DMS53 (cell line): ENCODE results near the gene PTPRN2.
"Not testable (repeated sequence)": the region's sequence is repeated elsewhere in the genome, so short reads cannot be mapped to it uniquely, and the experiment has no call there.

Source experiments
- DNase-seq: peaks from one replicate; lab custom pipeline; 2025; lab: John Stamatoyannopoulos, UW

Gene PTPRN2

DNA sequence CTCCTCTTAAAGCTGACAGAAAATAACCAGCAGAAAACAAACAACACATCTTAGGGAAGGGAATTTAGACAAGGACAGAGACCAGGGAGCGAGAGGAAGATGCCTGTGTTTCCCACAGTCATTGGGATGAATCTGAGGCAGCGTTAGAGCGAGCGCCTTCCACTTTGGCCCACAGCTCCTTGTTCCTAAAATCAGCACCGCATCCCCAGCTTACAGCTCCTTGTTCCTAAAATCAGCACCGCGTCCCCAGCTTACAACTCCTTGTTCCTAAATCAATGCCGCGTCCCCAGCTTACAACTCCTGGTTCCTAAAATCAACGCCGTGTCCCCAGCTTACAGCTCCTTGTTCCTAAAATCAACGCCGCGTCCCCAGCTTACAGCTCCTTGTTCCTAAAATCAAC, 593.3 kb downstream of the PTPRN2 start:
- DNase-seq: no peak

DNA sequence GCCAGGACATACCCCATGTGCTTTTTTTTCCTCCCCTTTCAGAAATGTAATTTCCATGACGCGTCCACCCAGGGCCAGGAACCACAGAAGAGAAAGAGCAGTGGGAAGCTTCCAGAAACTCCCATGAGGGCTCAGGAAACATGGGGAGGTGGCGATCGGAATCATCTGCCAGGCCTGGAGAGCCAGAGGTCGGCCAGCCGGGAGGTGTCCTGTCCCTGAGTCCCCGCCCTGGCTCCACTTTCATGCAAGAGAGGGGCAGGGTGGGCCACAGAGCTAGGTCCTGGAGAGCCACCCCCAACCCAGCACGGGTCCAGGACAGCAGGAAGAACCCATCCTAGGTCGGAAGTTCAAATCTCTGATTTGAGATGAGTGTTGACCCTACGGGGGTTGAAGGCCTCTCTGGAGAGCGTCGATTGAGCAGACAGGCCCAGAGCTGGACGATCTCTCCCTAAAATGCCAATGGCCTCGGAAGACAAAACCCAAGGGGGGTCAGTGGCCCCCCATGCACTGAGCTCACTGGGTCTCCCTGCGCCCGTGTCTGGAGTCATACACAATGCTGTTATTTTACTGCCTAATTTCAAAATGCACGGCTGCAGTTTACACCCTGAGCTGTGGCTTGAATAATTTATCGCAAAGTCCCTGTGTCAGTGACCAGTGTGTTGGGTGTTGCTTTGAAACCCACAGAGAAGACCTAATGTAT, 594.1 kb downstream of the PTPRN2 start:
- no peak for DNase-seq

DNA sequence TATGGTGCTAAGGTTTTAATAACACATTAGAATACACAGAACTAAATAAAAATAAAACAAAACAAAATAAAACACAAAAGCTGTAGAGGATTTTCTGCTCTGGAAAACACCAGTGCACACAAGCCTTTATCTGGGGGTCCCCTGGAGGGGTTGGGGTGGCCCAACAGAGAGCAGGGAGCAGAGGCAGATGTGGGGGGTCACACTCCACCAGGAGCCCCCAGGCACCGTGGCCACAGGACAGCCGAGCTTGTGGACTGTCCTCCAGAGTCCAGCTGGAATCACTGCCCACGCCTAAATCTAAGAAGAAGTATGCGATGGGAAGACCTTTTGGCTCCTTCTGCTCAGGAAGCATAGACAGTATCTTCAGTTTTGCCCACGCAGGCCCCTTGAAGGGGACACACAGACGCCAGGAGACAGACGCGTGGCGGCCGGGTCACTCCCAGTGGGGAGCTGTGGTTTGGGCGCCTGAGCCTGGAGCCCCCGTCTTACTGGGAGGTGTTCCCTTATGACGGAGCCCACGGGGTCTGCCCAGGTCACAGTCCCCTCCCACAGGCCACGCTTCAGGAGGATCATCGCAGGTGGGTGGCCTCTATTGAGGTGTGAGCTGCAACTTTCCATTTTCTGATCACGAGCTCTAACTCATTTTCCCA, 595.0 kb downstream of the PTPRN2 start:
- no peak for DNase-seq

DNA sequence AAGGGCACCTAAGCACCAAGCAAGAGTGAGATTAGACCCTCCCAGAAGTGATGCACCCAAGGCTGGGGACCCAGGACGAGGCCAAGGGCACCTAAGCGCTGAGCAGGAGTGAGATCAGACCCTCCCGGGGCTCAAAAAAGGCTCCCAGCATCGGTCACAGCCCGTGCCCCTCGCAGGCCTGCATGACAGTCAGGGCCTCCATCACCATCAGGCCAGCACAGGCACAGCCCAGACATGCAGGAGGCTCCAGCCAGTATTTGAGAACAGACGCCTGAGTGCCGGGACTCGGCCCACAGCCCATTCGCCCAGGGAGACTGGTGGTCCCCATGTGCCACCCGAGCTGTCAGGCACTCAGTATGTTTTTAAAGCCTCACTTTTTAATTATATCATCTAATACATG, 595.9 kb downstream of the PTPRN2 start:
- DNase-seq: no peak

DNA sequence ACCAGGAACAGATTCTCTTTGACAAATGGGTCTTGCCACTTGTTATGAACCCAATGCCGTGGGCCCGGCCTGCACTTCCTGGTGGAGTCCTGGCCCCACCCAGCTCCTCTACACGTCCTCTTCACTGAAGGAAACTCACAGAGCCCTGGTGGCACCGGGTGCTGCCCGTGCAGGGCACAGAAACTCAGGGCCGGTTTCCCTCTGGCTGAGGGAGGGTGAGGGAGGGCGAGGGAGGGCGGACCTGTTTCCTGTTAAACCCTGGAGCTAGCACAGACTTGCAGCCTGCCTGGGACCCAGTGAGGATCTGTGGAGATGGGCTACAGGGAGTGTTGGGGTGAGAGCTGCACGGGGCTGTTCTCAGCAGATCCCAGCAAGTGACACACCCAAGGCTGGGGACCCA, 596.3 kb downstream of the PTPRN2 start:
- no peak for DNase-seq

DNA sequence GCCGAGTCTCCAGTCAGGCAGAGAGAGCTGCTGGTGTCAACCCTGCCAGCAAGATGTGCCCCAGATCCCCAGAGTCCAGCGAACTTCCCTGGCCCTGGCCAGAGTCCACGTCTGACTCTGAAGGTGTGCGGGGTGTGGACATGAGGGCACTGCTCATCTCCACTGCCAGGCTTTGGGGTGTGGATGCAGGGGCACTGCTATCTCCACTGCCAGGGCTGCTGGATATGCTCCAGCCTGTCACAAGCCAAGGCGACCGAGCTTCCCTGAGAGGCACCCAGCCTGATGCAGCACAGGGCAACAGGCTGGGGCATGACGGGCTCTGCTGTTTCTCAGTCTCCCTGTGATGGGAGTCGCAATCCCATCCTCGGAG, 596.8 kb downstream of the PTPRN2 start:
- no peak for DNase-seq

DNA sequence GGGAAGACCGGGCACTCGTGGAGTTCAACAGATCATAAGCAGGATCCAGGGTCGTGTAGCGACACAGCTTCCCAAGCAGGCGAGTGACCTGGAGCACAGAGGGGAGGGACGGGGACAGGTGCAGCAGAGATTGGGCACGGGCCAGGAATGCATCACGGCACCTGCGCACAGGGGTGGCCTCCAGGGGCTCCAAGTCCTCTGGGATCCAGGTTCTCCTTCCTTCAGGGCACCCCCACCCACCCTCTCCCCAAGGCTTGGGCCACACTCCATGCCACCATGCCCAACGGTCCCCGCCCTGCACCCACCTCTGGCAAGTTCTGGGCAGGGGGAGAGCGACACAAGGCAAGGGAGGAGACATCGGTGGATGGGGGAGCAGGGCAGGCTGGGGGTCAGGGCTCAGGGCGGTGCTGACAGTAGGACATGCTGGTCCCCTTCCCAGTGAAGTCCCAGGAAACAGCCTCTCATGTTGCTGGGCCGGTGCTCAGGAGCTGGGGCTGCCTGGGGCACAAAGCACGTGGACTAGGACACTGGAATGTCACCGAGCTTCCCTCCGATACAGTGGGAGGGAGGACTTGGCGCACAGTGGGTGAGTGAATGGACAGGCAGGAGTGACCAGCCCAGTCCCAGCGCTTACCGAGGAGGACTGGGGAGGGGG, 597.3 kb downstream of the PTPRN2 start:
- no peak for DNase-seq

DNA sequence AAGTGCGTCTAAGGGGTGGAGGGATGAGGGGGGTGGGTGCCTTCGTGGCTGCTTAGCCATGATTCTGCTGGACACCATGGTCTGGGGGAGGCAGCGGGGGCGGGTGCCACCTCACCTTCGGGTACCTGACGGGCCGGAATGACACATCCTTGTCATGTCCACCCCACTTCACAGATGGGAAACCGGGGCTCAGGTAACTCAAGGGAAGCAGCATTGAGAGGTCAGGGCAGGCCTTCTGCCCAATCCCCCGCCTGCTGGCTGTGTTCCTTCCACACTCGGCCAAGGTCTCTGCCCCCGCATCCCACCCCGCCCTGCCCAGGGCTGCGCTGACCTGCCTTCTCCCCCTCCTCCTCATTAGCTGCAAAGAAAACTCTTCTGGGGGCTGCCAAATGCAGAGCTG, 598.0 kb downstream of the PTPRN2 start:
- no peak for DNase-seq

DNA sequence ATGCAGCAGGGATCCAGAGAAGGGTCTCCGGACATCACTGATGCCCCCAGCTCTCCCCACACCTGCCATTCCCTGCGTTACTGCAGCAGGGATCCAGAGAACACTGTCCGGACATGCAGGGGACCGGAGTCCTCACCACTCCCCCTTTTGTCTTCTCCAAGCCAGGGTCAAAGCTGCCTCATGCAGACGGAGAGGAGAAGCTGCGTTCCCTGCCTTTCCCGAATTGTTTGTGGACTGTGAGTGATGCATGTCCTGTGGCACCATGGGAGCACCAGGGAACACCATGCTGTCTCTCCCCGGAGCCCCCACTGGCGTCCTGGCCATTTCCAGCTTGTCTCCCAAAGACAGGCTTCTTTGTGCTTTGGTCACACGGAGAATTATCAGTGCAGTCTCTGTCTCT, 599.7 kb downstream of the PTPRN2 start:
- DNase-seq: no peak

DNA sequence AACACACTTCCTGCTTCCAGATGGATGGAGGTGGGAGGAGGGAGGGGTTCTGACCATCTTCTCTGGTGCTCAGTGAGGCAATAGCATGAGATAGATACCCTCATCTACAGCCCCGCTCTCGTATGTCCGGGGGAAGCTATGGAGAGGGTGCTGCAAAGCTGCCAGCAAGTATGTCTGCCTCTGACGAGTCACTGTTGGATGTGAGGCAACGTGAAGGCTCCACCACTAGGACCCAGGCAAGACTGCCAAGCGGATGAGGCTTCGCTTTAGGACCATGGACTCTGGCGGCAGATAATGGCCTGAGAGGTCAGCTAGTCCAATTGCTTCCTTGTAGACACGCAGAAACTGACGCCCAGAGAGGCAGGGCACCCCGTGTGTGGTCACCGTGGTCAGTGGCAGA, 601.6 kb downstream of the PTPRN2 start:
- no peak for DNase-seq

DNA sequence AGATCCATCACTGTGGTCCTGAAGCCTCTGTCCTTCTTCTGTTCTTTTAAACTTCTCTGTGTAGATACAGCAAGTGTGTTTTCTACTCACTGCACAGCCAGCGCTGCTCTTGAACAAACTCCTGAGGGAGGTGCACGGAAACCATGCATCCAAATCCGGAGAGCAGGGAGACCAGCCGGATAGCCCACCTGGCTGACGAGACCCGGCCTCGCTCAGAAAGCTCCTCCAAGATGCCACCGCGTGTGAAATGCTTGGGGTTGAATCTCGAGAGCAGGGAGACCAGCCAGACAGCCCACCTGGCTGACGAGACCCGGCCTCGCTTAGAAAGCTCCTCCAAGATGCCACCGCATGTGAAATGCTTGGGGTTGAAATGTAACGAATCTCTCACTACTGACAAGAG, 602.0 kb downstream of the PTPRN2 start:
- no peak for DNase-seq

DNA sequence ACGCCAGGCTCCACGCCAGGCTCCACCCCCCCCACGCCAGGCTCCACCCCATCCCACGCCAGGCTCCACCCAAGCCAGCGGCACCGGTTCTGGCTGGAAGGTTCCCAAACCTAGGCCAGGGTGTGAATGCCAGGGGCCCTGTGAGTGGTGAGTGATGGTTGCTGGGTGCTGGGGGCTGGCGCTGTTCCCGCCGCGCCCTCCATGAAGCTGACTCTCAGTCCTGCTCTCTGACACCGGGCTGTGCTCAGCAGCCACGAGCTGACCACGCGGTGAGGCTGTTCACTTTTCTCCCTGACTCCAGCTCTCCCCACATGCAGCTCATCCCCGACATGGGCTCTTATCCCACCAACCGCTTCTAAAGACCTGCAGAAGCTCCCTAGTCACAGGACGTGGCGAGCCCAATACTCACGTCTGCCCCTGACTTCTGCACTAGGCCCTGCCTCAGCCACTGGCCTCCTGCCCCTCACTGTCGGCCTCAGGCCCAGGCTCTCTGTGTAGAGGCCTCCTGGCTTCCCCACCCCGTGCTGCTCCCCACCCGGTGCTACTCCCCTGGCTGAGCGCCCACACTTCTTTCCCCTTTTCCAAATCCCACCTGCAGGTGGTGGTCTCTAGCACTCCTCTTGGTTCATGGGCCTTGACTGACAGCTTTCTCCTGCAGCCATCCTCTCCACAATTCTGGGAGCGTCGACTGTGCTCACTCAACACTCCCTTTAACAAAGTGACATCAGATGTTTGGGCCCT, 603.0 kb downstream of the PTPRN2 start:
- DNase-seq: no peak

DNA sequence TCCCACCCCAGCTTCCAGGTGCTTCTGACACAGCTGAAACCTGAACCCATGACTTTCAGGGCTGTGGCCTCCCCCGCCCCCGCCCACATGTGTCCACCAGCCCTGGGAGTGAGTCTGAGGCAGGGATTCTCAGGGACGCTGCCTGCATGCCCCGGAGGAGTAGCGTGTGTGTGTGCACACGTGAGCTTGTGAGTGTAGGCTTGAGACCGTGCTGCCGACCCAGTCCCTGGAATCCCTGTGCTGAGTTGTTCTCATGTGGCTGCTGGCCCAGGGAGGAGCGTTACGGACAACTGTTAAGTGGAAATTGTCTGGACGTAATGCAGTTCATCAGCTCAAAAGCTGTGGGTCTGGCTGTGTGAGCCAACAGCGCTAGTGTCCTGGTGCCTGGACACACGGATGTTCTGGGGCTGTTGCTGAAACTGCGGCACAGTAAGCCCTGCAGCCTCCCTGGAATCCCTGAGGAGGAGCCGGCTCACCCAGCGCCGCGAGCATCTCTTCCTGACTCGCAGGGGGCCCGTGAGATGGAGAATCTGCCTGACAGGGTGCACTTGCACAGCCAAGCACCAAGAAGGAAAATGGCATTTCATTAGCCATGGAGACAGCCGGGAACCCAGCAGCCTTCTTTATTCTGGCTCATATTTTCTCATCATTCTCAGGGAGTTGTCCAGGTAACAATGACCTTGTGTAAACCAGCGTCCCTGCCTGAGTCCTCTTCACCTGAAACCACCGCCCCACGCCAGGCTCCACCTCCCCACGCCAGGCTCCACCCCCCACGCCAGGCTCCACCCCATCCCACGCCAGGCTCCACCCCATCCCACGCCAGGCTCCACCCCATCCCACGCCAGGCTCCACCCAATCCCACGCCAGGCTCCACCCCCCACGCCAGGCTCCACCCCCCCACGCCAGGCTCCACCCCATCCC, 603.9 kb downstream of the PTPRN2 start:
- DNase-seq: peak; percentile 40

DNA sequence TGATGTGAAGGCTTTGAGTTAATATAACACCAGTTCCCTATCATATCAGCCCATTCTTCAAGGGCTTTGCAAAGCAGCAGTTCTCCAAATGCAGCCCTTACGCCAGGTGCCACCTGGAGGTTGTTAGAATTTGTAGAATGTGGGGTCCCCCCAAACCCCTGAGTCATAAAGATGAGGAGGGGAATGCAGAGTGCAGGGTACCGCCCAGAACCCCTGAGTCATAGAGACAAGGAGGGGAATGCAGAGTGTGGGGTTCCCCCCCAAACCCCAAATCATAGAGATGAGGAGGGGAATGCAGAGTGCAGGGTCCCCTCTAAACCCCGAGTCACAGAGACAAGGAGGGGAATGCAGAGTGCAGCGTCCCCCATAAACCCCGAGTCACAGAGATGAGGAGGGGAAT, 605.8 kb downstream of the PTPRN2 start:
- no peak for DNase-seq

DNA sequence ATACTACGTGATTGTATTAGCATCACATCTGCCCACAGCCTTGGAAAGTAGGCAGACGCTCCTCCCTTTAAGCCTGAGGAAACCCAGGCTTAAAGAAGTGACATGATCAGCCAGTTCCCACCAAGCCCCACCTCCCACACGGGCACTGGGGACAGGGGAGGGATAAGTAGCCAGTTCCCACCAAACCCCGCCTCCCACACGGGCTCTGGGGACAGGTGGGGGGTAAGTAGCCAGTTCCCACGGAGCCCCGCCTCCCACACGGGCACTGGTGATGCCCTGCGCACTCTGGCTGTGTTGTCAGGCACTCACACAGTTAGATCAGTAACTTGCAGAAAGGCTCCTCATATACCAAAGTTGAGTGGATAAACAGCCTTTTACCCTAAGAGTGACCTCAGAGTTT, 606.8 kb downstream of the PTPRN2 start:
- DNase-seq: no peak

DNA sequence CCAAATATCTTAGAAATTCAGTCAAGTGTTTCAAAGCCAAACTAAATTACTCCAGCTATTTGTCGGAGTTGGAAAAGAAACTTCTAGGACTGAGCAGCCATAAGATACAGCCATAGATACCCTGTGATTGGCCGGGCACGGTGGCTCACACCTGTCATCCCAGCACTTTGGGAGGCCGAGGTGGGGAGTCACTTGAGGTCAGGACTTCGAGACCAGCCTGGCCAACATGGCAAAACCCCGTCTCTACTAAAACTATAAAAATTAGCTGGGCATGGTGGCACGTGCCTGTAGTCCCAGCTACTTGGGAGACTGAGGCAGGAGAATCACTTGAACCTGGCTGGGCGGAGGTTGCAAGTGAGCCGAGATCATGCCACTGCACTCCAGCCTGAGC, 607.3 kb downstream of the PTPRN2 start:
- DNase-seq: not testable (repeated sequence)

DNA sequence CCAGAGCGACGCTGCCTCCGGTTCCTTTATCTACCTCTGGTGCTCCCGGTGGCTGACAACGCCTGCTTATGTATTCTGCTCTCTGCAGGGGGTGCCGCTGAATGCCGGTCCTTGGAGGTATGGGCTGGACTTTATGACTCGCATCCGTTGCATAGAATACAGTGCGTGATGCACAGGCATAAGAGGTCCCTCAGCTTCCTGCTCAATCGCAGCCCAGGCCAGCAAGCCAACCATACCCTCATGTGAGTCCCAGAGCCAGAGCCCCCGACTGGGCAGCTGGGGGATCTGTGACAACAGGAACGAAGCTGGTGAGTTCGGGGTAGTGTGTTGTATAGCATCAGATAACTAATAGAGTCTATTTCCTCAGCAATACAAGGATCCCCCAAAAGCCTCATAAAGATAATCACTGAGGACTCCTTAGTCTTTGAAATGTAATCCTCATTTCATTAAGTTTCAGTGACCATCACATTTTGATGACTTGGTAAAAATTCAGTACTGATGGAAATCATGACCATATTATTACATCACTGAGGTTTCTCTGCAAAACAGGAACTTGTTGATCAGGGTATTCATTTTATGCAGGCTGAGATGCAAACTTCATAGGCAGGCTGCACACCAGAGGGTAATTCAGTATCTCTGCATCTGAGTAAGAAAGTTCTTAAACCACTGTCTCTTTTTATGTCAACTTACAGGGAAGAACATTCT, 607.8 kb downstream of the PTPRN2 start:
- no peak for DNase-seq

DNA sequence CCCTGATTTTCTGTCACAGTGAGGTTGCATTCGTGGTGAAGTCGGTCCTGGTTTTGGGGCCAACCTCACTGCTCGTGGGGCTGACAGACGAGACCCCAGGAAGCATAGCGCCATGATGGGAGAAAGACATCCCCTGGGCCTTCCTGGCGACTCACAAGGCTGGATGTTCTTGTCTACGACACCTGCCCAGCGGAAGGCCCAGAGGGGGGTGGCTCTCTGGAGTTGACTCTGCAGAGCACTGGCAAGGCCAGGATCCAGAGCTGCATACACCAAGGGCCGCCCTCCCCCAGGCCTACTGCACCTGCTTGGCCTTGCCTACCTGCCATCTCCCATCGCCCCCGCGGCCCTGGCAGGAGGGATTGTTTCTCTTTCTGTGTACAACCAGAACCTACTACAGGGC, 608.9 kb downstream of the PTPRN2 start:
- no peak for DNase-seq

DNA sequence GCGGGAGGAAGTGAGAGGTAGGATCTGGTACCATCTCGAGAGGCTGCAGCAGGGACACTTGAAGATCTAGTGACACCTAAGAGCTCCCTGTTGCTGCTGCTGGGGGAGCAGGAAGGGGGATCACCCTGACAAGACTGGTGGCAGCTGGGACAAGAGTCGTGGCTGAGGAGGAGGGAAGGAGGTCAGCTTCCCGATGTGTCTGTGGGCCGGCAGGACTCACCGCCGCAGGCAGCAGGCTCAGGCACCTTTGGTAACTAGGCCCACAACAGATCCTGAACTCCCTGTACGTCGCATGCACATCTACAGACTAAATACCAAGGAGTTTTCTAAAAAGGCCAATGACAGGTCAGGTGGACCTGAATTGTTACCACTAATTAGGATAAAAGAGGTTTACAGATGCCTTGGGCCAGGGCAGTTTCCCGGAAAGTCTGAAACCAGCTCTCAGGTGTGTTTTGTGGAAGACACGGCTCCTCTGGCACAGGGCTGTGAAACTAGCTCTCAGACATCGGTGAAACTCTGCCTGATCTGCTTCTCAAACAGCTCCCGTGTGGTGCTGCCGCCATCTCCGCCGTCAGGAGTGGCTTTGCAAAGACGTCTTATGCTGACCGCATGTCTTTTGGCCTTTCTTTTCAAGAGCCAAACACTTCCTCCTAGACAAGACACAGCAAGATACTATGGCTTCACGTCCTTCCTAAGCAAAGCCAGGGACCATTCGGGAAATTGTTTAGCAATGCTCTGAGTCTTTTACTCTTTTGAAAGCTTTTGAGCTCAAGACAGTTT, 609.7 kb downstream of the PTPRN2 start:
- no peak for DNase-seq

DNA sequence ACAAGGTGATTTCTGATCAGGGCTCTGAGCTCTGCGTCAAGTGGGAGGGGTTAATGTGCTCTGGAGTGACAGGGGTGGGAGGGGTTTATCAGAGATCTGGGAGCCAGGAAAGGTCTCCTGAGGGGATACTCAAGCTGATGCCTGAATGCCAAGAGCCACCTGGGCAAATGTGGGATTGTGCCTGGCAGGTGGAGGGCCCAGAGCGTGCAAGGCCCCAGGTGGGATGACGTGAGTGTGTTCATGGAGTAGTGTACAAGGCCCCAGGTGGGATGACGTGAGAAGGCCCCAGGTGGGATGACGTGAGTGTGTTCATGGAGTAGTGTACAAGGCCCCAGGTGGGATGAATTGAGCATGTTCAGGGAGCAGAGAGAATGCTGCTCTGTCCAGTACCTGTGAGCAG, 610.3 kb downstream of the PTPRN2 start:
- DNase-seq: no peak
